Esophagus muscularis mucosa (tissue), 4 donors: ENCODE measurements around the gene RBP7. TPM values are rescaled to one million over a fixed set of nuclear protein-coding genes. Genes with fewer than 3 reads are reported as not detected.
A peak's percentile ranks its signal among the peaks of the same experiment; 100 is the strongest.

ENCODE experiments used
- DNase-seq: peaks from one replicate; pipeline ENCODE4 v3.0.0-alpha.2; 2017; ENCODE audit errors: extremely low spot score
- H3K27ac ChIP-seq, 4 donors: fragments of 200-600 bp; sonication (generic); replicated peaks in 1 of 4; 1 replicate in 3 of 4; 2 replicates in 1 of 4; pipeline ENCODE4 v1.5.1; 2016 to 2019; ENCODE audit warnings: mild to moderate bottlenecking in 1 of 4
- H3K27me3 ChIP-seq, 4 donors: fragments of 200-600 bp; sonication (generic); one replicate each; pipeline versions ENCODE4 v1.5.1 to v1.6.0; 2016 to 2019
- H3K36me3 ChIP-seq, 4 donors: fragments of 200-600 bp; sonication (generic); one replicate each; pipeline ENCODE4 v1.5.1; 2016 to 2019
- H3K4me1 ChIP-seq, 4 donors: fragments of 200-600 bp; sonication (generic); one replicate each; pipeline ENCODE4 v1.5.1; 2016 to 2019
- H3K4me3 ChIP-seq, 4 donors: fragments of 200-600 bp; sonication (generic); 1 replicate in 2 of 4; 2 replicates in 2 of 4; pipeline ENCODE4 v1.5.1; 2016 to 2019; ENCODE audit warnings: mild to moderate bottlenecking in 4 of 4, moderate library complexity in 1 of 4
- H3K9me3 ChIP-seq, 4 donors: fragments of 200-600 bp; sonication (generic); 1 replicate in 3 of 4; 2 replicates in 1 of 4; pipeline ENCODE4 v1.5.1; 2016 to 2019
- CTCF ChIP-seq, 3 experiments: fragments of 200-600 bp in 2 of 3; fragments of 450-650 bp in 1 of 3; sonication (generic) in 2 of 3; IDR thresholded peaks; one replicate each; pipeline ENCODE4 v1.5.1; 2017 to 2019; ENCODE audit warnings: antibody characterized with exemption in 3 of 3, mild to moderate bottlenecking in 2 of 3, moderate library complexity in 1 of 3
- EP300 ChIP-seq: sonication (generic); formaldehyde crosslinking; IDR thresholded peaks from one replicate; pipeline ENCODE4 v1.6.1; 2017; ENCODE audit warnings: antibody characterized with exemption
- POLR2A ChIP-seq: fragments of 450-650 bp; IDR thresholded peaks from one replicate; pipeline ENCODE4 v1.6.1; 2017; ENCODE audit warnings: antibody characterized with exemption, moderate library complexity, mild to moderate bottlenecking, low read depth
- POLR2AphosphoS5 ChIP-seq, 2 donors: sonication (generic); formaldehyde crosslinking; IDR thresholded peaks; one replicate each; pipeline ENCODE4 v1.6.1; 2017; ENCODE audit warnings: antibody characterized with exemption in 2 of 2
- WGBS: methylation state at CpG from one replicate; pipeline ENCODE4 v1.1.5; 2018; 5-methylcytosine and 5-hydroxymethylcytosine counted together
- intact Hi-C: fragments of 100-400 bp; cut with DNase I; formaldehyde crosslinking; loops from one replicate; pipeline ENCODE4 v1.15.1; 2023
- total RNA-seq, 4 donors: library from RNA; depleted of rRNA; stranded (reverse); fragments of >200 nt; gene quantifications; one replicate each; pipeline versions ENCODE4 v1.1.0 to v1.2.1, GENCODE V29; 2016

Gene RBP7
- total RNA-seq, 4 donors from 2014 or later, result 5.4 to 30.2 (median 18.1) TPM

DNA sequence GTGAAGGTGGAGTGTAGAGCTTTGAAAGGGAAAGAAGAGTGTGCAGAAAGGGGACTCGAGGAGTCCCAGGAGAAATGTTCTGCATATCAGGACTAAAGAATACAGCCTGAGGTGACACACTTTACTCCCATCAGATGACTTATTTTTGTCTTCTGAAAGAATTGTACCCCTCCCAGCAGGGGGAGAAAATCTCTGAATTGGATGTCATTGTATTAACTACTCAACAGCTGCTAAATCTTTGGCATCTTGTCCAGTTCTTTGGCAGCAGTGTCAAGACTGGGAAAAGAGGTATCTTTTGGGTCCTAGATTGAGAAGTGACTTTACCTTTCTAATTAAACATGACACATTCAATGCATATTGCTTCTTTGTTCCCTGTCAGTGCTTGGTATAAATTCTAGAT, 54.6 kb downstream of the RBP7 start:
- Histone ChIP-seq H3K4me1 (peaks cover 40 to 73% (median 52%) of the 10 kb centered on the region in 4 donors), H3K4me3 (no peak overlapping the region), H3K27ac (no peak overlapping the region), H3K36me3 (peaks cover 0 to 32% (median 2%) of the 10 kb centered on the region in 4 donors), H3K27me3 (no peaks in the 10 kb centered on the region), H3K9me3 (no peaks in the 10 kb centered on the region)
- no peak for TF ChIP-seq POLR2A
- no peak for TF ChIP-seq EP300
- TF ChIP-seq CTCF (IDR thresholded peaks at IDR 0.05), result no peak
- no peak for TF ChIP-seq POLR2AphosphoS5 (IDR thresholded peaks at IDR 0.05)
- 80% methylated on average over 1 of the region's 1 CpG for WGBS
- DNase-seq, result no peak
- intact Hi-C loops, result no loop called here

DNA sequence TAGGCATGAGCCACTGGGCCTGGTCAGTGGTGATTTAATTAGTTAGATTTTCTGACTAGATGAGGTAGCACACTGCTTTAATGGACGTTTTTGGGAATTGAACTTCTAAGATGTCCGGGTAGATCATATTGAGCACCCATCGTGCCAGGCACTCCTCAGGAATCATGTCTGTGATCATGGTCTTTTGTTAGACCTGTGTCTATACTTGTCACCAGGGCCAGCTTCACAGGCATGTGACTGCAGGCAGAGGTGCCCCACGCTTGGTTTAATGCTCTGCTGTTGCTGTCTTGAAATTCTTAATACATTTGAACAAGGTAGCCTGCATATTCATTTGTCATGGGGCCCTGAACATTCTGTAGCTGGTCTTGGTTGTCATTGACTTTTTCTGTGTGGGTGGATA, 55.3 kb downstream of the RBP7 start:
- intact Hi-C loops, result no loop called here
- Histone ChIP-seq H3K27me3 (no peaks in the 10 kb centered on the region), H3K36me3 (peaks cover 0 to 32% (median 2%) of the 10 kb centered on the region in 4 donors), H3K9me3 (no peaks in the 10 kb centered on the region), H3K4me1 (peaks cover 33 to 73% (median 52%) of the 10 kb centered on the region in 4 donors), H3K27ac (no peak overlapping the region), H3K4me3 (no peak overlapping the region)
- WGBS, result 76% methylated on average over 4 of the region's 4 CpGs
- DNase-seq, result no peak
- TF ChIP-seq EP300, result no peak
- no peak for TF ChIP-seq POLR2AphosphoS5 (IDR thresholded peaks at IDR 0.05)
- TF ChIP-seq POLR2A, result no peak
- no peak for TF ChIP-seq CTCF (IDR thresholded peaks at IDR 0.05)

- no peak for DNase-seq
- no peak overlapping the region for H3K4me3 ChIP-seq
- peaks cover 0 to 29% (median 2%) of the 10 kb centered on the region in 4 donors for H3K36me3 ChIP-seq
- no peak for TF ChIP-seq CTCF (IDR thresholded peaks at IDR 0.05)
- no peak for TF ChIP-seq EP300
- TF ChIP-seq POLR2AphosphoS5 (IDR thresholded peaks at IDR 0.05), result no peak
- H3K4me1 ChIP-seq, result peaks cover 35 to 73% (median 55%) of the 10 kb centered on the region in 4 donors
- no peaks in the 10 kb centered on the region for H3K9me3 ChIP-seq
- intact Hi-C loops, result no loop called here
- no peak overlapping the region for H3K27ac ChIP-seq
- no peaks in the 10 kb centered on the region for H3K27me3 ChIP-seq
- WGBS, result 78% methylated on average over 2 of the region's 2 CpGs
Observed at GRCh38 chr1:10054465-10054864, 57.4 kb downstream of the RBP7 start.

GRCh38 chr1:10056599-10056987, 59.6 kb downstream of the RBP7 start:
- TF ChIP-seq POLR2A (no peak), CTCF (IDR thresholded peaks at IDR 0.05) (no peak), POLR2AphosphoS5 (IDR thresholded peaks at IDR 0.05) (no peak)
- H3K4me3 ChIP-seq, result no peak overlapping the region
- peaks cover 38 to 65% (median 58%) of the 10 kb centered on the region in 4 donors for H3K4me1 ChIP-seq
- no peak for DNase-seq
- 93% methylated on average over 4 of the region's 4 CpGs for WGBS
- intact Hi-C loops, result no loop called here
- H3K9me3 ChIP-seq, result no peaks in the 10 kb centered on the region
- H3K27ac ChIP-seq, result peak overlapping the region in 2 of 4 donors; percentile 30 to 42
- H3K36me3 ChIP-seq, result peaks cover 0 to 16% (median 0%) of the 10 kb centered on the region in 4 donors
- no peaks in the 10 kb centered on the region for H3K27me3 ChIP-seq

DNA sequence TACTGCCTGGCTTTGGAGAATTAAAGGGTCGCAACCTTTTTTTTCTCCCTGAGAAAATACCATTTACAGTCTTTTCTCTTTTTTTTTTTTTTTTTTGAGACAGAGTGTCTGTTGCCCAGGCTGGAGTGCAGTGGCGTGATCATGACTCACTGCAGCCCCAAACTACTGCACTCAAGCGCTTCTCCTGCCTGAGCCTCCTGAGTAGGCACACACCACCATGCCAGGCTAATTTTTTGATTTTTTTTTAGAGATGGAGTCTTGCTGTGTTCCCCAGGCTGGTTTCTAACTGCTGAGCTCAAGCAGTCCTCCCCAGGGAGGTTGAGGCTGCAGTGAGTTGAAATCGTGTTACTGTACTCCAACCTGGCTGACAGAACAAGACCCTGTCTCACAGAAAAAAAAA, 60.3 kb downstream of the RBP7 start:
- intact Hi-C loops, result no loop called here

More for the DNA sequence above, 60.3 kb downstream of the RBP7 start:
- 50% methylated on average over 4 of the region's 4 CpGs for WGBS
- H3K4me1 ChIP-seq, result peaks cover 33 to 59% (median 56%) of the 10 kb centered on the region in 4 donors
- no peak overlapping the region for H3K4me3 ChIP-seq
- DNase-seq, result no peak
- H3K9me3 ChIP-seq, result no peaks in the 10 kb centered on the region
- peak overlapping the region; percentile 8 to 45 (median 30) for H3K27ac ChIP-seq
- TF ChIP-seq EP300 (no peak), POLR2A (no peak), CTCF (IDR thresholded peaks at IDR 0.05) (no peak), POLR2AphosphoS5 (IDR thresholded peaks at IDR 0.05) (no peak)
- H3K27me3 ChIP-seq, result no peaks in the 10 kb centered on the region
- H3K36me3 ChIP-seq, result peaks cover 0 to 12% (median 0%) of the 10 kb centered on the region in 4 donors
